Upper lobe of right lung (tissue), 1 donor: Measurements from ENCODE around the gene CCDC24. TPM values are rescaled to one million over a fixed set of nuclear protein-coding genes. Genes with fewer than 3 reads are reported as not detected.

Experiments
- ATAC-seq: fragments of 200-7000 bp; cut with Tn5 transposase; one replicate; pipeline ENCODE4 v1.9.1; 2020; ENCODE audit warnings: mild to moderate bottlenecking, moderate library complexity
- DNase-seq: peaks from one replicate; pipeline ENCODE4 v3.0.0-alpha.2; 2020
- H3K27ac ChIP-seq: fragments of 200-600 bp; one replicate; pipeline ENCODE4 v1.8.0; 2022
- H3K27me3 ChIP-seq: fragments of 200-600 bp; one replicate; pipeline ENCODE4 v1.8.0; 2022; ENCODE audit warnings: mild to moderate bottlenecking
- H3K36me3 ChIP-seq: fragments of 200-600 bp; one replicate; pipeline ENCODE4 v1.8.0; 2022
- H3K4me1 ChIP-seq: fragments of 200-600 bp; one replicate; pipeline ENCODE4 v1.8.0; 2022
- H3K4me3 ChIP-seq: fragments of 200-600 bp; one replicate; pipeline ENCODE4 v1.8.0; 2022; ENCODE audit warnings: mild to moderate bottlenecking
- H3K9me3 ChIP-seq: fragments of 200-600 bp; one replicate; pipeline ENCODE4 v1.8.0; 2022
- CTCF ChIP-seq: fragments of 200-600 bp; IDR thresholded peaks from one replicate; pipeline ENCODE4 v1.8.0; 2022; ENCODE audit warnings: antibody characterized with exemption
- intact Hi-C: fragments of 100-400 bp; cut with DNase I; formaldehyde crosslinking; loops from one replicate; pipeline ENCODE4 v1.11.0; 2022
- total RNA-seq: library from RNA; stranded (reverse); fragmentation: NEBNext Ultra II Directional; extraction: Animal tissue kit (Norgen Biotek cat#: 25700); gene quantifications from one replicate; pipeline ENCODE4 v1.2.1, GENCODE V29; 2021
- donor health status: DM: no; HTN: yes; CAD: no; lungs with severe emphysema.

Gene CCDC24
- total RNA-seq, 1 donor from 2014 or later, result 5.3 TPM

- intact Hi-C loops, result no loop called here
- Histone ChIP-seq H3K4me1 (peaks cover 12% of the 10 kb centered on the region), H3K27ac (no peak overlapping the region), H3K36me3 (no peaks in the 10 kb centered on the region), H3K27me3 (no peaks in the 10 kb centered on the region), H3K4me3 (no peak overlapping the region), H3K9me3 (no peaks in the 10 kb centered on the region)
- ATAC-seq (no peak), DNase-seq (no peak)
- no peak for TF ChIP-seq CTCF
Measured at GRCh38 chr1:44040418-44040817, 49.0 kb downstream of the CCDC24 start.

- Histone ChIP-seq H3K27ac (no peak overlapping the region), H3K9me3 (no peaks in the 10 kb centered on the region), H3K4me3 (no peak overlapping the region), H3K36me3 (no peaks in the 10 kb centered on the region), H3K4me1 (peaks cover 10% of the 10 kb centered on the region), H3K27me3 (no peaks in the 10 kb centered on the region)
- ATAC-seq, result no peak
- DNase-seq, result no peak
- no peak for TF ChIP-seq CTCF
- intact Hi-C loops, result no loop called here
Measured at GRCh38 chr1:44040846-44041245, 49.4 kb downstream of the CCDC24 start.

GRCh38 chr1:44043176-44044070, 52.0 kb downstream of the CCDC24 start:
- H3K36me3 ChIP-seq, result no peaks in the 10 kb centered on the region
- intact Hi-C loops, result no loop called here
- no peak overlapping the region for H3K4me3 ChIP-seq
- DNase-seq (no peak), ATAC-seq (peak; percentile 5)
- H3K27ac ChIP-seq, result no peak overlapping the region
- no peaks in the 10 kb centered on the region for H3K27me3 ChIP-seq
- no peak for TF ChIP-seq CTCF
- no peaks in the 10 kb centered on the region for H3K9me3 ChIP-seq
- no peaks in the 10 kb centered on the region for H3K4me1 ChIP-seq

DNA sequence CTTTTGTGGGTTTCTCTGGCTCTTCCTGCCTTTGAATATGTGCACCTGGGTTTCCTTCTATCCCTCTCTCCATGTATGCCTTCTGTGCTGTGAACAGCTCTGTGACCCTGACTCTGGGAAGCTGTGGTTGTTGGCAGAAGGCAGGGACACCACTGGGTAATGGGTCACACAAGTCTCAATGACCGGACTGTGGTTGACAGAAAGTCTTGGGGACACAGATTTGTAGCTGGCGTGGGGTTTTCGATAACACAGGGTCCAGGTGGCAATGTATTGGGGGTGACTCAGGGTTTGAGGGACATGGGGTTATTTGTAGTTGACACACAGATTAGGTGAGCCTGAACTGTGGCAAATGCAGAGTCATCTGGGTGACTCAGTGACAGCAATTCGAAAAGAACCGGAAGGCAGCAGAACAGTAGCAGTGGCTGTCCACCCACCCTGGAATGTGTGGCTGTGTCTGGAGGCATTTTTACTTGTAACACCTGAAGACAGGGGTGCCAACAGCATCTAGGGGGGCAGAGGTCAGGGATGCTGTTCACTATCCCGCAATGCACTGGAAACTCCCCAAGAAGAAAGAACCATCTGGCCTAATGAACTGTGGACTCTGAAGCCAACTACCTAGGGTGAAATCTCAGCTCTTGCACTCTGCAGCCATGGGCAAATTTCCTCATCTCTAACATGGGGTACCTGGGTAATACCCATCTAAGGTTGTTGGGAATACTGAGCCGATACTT, 52.8 kb downstream of the CCDC24 start:
- Histone ChIP-seq H3K4me3 (no peak overlapping the region), H3K27me3 (no peaks in the 10 kb centered on the region), H3K36me3 (no peaks in the 10 kb centered on the region), H3K4me1 (no peaks in the 10 kb centered on the region), H3K27ac (no peak overlapping the region), H3K9me3 (no peaks in the 10 kb centered on the region)
- DNase-seq, result no peak
- intact Hi-C loops, result no loop called here
- no peak for ATAC-seq
- TF ChIP-seq CTCF, result no peak

DNA sequence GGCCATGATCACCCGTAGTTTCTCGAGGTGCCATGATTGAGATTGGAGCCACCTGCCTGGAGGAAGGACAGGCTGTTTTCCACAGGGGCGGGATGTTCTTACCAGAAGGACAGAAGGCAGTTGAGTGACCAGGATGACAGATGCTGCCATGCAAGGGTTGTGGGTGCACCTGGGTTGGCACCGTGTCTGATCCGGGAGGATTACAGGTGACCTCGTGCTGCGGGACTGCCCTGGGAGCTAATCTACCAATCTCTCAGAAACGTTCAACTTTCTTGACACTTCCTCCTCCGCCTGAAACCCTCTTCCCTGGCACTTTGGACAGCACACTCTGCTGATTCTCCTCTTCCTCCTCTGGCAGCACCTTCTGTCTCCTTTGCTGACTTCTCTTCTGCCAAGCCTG, 53.7 kb downstream of the CCDC24 start:
- H3K9me3 ChIP-seq, result no peaks in the 10 kb centered on the region
- DNase-seq (no peak), ATAC-seq (no peak)
- H3K36me3 ChIP-seq, result no peaks in the 10 kb centered on the region
- no peaks in the 10 kb centered on the region for H3K4me1 ChIP-seq
- H3K27me3 ChIP-seq, result no peaks in the 10 kb centered on the region
- H3K4me3 ChIP-seq, result no peak overlapping the region
- intact Hi-C loops, result no loop called here
- no peak overlapping the region for H3K27ac ChIP-seq
- no peak for TF ChIP-seq CTCF

Other genes with a start within 250 kb of the CCDC24 start
- 0.43 TPM for gene ARTN, start 57.8 kb upstream of the CCDC24 start, total RNA-seq
- 24.9 TPM for gene IPO13, start 44.6 kb upstream of the CCDC24 start, total RNA-seq
- 18.8 TPM for gene DPH2, start 21.6 kb upstream of the CCDC24 start, total RNA-seq
- gene ATP6V0B, start 16.6 kb upstream of the CCDC24 start, total RNA-seq, result 191 TPM
- 23.8 TPM for gene B4GALT2, start 12.4 kb upstream of the CCDC24 start, total RNA-seq
- gene SLC6A9, start 39.9 kb downstream of the CCDC24 start, total RNA-seq, result 19.2 TPM
- 0.52 TPM for gene KLF17, start 127.2 kb downstream of the CCDC24 start, total RNA-seq
- not detected for gene KLF18, start 150.0 kb downstream of the CCDC24 start, total RNA-seq
- 34.0 TPM for gene DMAP1, start 221.9 kb downstream of the CCDC24 start, total RNA-seq